CD4-positive, CD25-positive, alpha-beta regulatory T cell (primary cell): Measurements from ENCODE around the gene ZXDC. TPM values are rescaled to one million over a fixed set of nuclear protein-coding genes. Genes with fewer than 3 reads are reported as not detected.

Experiments used
- ATAC-seq, 2 donors: fragments of 150-1000 bp; cut with Tn5 transposase; one replicate each; pipeline ENCODE4 v1.10.0; 2021; ENCODE audit warnings: low read depth in 2 of 2, moderate number of reproducible peaks in 2 of 2, moderate library complexity in 1 of 2
- DNase-seq, 3 donors: peaks; one replicate each; pipeline versions ENCODE4 v3.0.0 to v3.0.0-alpha.2; 2012 to 2022; ENCODE audit warnings: mixed read lengths in 1 of 3
- H3K27ac ChIP-seq: one replicate; pipeline ENCODE4 v1.7.0; 2013; ENCODE audit warnings: mild to moderate bottlenecking, low read length; ENCODE audit not compliant: insufficient read depth, poor library complexity, severe bottlenecking
- H3K27me3 ChIP-seq: one replicate; pipeline ENCODE4 v1.7.0; 2013; ENCODE audit warnings: low read length; ENCODE audit not compliant: control insufficient read depth, insufficient read depth
- H3K36me3 ChIP-seq: one replicate; pipeline ENCODE4 v1.7.0; 2013; ENCODE audit warnings: mild to moderate bottlenecking, low read length, moderate library complexity; ENCODE audit not compliant: control insufficient read depth, insufficient read depth
- H3K4me1 ChIP-seq: 2 replicates; pipeline ENCODE4 v1.7.0; 2013; ENCODE audit warnings: mild to moderate bottlenecking, low read length; ENCODE audit not compliant: insufficient read depth, control insufficient read depth, poor library complexity, severe bottlenecking
- H3K4me3 ChIP-seq: one replicate; pipeline ENCODE4 v1.7.0; 2013; ENCODE audit warnings: low read depth, mild to moderate bottlenecking, low read length, moderate library complexity
- H3K9me3 ChIP-seq, 2 experiments: 1 replicate in 1 of 2; 2 replicates in 1 of 2; pipeline ENCODE4 v1.7.0; 2013; ENCODE audit warnings: low read length in 2 of 2, mild to moderate bottlenecking in 1 of 2, moderate library complexity in 1 of 2; ENCODE audit not compliant: control insufficient read depth in 2 of 2
- H3K27ac Mint-ChIP-seq, 3 donors: one replicate each; pipeline ENCODE4 v1.8.0; 2020 to 2022; ENCODE audit warnings: mild to moderate bottlenecking in 3 of 3, mixed read lengths in 3 of 3, moderate library complexity in 2 of 3
- H3K27me3 Mint-ChIP-seq: one replicate; pipeline ENCODE4 v1.8.0; 2022; ENCODE audit warnings: mild to moderate bottlenecking, mixed read lengths
- H3K36me3 Mint-ChIP-seq: one replicate; pipeline ENCODE4 v1.8.0; 2020; ENCODE audit warnings: mixed read lengths
- H3K4me1 Mint-ChIP-seq, 4 donors: one replicate each; pipeline ENCODE4 v1.8.0; 2020 to 2022; ENCODE audit warnings: mixed read lengths in 4 of 4, mild to moderate bottlenecking in 1 of 4
- H3K4me3 Mint-ChIP-seq, 4 donors: one replicate each; pipeline ENCODE4 v1.8.0; 2020 to 2022; ENCODE audit warnings: mild to moderate bottlenecking in 4 of 4, mixed read lengths in 4 of 4, moderate library complexity in 3 of 4
- H3K9me3 Mint-ChIP-seq, 7 donors: one replicate each; pipeline ENCODE4 v1.8.0; 2020 to 2022; ENCODE audit warnings: mixed read lengths in 7 of 7, mild to moderate bottlenecking in 3 of 7, moderate library complexity in 2 of 7
- polyA plus RNA-seq, 4 donors: library from polyadenylated mRNA; unstranded; fragments of 300-500 nt; fragmentation: Illumina TruSeq; gene quantifications; one replicate each; pipeline ENCODE4 v1.2.3, GENCODE V29; 2021
- total RNA-seq: library from RNA; stranded (reverse); gene quantifications from one replicate; pipeline ENCODE4 v1.2.3, GENCODE V29; 2022

ZXDC gene
- total and polyA plus RNA-seq, 5 donors from 2014 or later: 11.4 to 59.8 (median 12.4) TPM

- Mint-ChIP-seq H3K4me1 (peaks cover 20 to 63% (median 47%) of the 10 kb centered on the region in 4 donors), H3K27me3 (no peaks in the 10 kb centered on the region), H3K27ac (peak overlapping the region; percentile 43 to 77 (median 74)), H3K36me3 (peaks cover 40% of the 10 kb centered on the region), H3K9me3 (no peaks in the 10 kb centered on the region), H3K4me3 (peak overlapping the region; percentile 83 to 92 (median 90))
- ATAC-seq: no peak
- Histone ChIP-seq H3K4me1 (peaks cover 40% of the 10 kb centered on the region), H3K27me3 (no peaks in the 10 kb centered on the region), H3K4me3 (peak overlapping the region; percentile 69), H3K36me3 (peaks cover 35% of the 10 kb centered on the region), H3K27ac (no peak overlapping the region), H3K9me3 (no peaks in the 10 kb centered on the region)
- peak in 1 of 3 donors; percentile 16 for DNase-seq
These were observed 2.2 kb downstream of the ZXDC start for GRCh38 chr3:126473292-126474168.

GRCh38 chr3:126472277-126473006 lies 3.2 kb downstream of the ZXDC start:
- H3K9me3 Mint-ChIP-seq: no peaks in the 10 kb centered on the region
- no peaks in the 10 kb centered on the region for H3K27me3 Mint-ChIP-seq
- no peaks in the 10 kb centered on the region for H3K27me3 ChIP-seq
- no peak overlapping the region for H3K27ac ChIP-seq
- DNase-seq (peak in 1 of 3 donors; percentile 12), ATAC-seq (no peak)
- peaks cover 47% of the 10 kb centered on the region for H3K36me3 Mint-ChIP-seq
- peak overlapping the region; percentile 83 to 92 (median 90) for H3K4me3 Mint-ChIP-seq
- peak overlapping the region; percentile 32 to 77 (median 43) for H3K27ac Mint-ChIP-seq
- H3K36me3 ChIP-seq: peaks cover 46% of the 10 kb centered on the region
- H3K4me1 Mint-ChIP-seq: peaks cover 21 to 70% (median 52%) of the 10 kb centered on the region in 4 donors
- peak overlapping the region; percentile 69 for H3K4me3 ChIP-seq
- H3K4me1 ChIP-seq: peaks cover 40% of the 10 kb centered on the region
- H3K9me3 ChIP-seq: no peaks in the 10 kb centered on the region

- DNase-seq: no peak
- peak overlapping the region in 2 of 3 donors; percentile 80 to 94 for H3K27ac Mint-ChIP-seq
- H3K4me1 ChIP-seq: peaks cover 29% of the 10 kb centered on the region
These were observed 6.2 kb downstream of the ZXDC start for GRCh38 chr3:126469479-126469878.

DNA sequence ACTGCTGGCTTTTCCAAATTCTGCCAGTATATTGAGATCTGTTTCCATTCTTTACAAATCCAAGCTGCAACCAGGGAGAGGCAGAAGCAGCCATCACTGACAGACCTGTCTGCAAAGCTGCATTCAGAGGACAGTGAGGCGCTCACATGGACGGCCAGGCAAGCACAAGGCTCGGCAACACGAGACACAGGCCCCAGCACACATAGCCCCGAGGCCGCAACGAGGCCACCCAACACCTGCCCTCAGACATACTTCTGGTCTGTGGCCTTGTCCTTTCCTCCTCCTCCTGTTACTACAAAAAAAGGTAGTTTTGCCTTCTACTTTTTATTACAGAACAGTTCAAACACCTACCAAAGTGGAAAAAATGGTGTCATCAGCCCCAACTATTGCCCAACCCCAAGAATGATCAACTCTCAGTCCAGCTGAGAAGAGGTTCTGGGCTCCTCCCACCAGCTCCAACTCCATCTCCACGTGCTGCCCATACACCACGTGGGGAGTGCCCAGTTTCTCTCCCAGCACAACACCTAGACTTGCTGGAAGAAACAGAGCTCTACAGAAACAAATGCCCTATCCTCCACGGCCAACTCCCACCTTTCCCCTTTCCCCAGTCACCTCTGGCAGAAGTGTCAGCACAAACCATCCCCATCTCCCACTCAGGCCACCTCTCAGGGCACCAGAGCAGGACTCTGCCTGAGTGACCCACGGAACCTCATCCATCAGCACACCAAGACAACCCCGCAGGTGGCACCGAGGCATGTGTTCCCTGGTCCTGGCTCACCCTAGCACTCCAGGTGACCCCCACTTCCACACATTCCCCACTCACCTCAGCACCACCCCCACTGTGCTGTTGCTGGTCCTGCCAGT lies 7.4 kb downstream of the ZXDC start:
- H3K4me1 ChIP-seq: peaks cover 16% of the 10 kb centered on the region
- no peak for ATAC-seq

More at GRCh38 chr3:126469479-126469878, 6.2 kb downstream of the ZXDC start:
- no peak for ATAC-seq
- Mint-ChIP-seq H3K36me3 (peaks cover 66% of the 10 kb centered on the region), H3K4me3 (peak overlapping the region in 1 of 4 donors; percentile 43), H3K27me3 (no peaks in the 10 kb centered on the region), H3K4me1 (peaks cover 21 to 68% (median 56%) of the 10 kb centered on the region in 4 donors), H3K9me3 (no peaks in the 10 kb centered on the region)
- H3K9me3 ChIP-seq: no peaks in the 10 kb centered on the region
- H3K27ac ChIP-seq: no peak overlapping the region
- H3K36me3 ChIP-seq: peaks cover 75% of the 10 kb centered on the region
- H3K27me3 ChIP-seq: no peaks in the 10 kb centered on the region
- H3K4me3 ChIP-seq: no peak overlapping the region

DNA sequence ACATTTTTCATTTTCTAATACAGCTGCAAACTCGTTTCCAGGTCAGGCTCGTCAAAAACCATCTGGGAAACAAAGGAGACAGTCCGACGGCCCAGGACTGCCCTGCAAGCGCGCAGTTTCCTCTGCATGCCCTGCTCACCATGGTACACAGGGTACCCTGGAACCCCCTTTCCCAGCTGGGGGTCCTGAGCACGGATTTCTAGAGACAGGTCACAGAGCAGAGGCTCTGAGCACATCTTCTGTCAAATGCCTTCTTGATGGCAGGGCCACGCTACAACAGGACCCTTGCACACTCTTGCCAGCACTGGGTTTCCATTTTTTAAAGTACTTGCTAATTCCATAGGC lies 8.1 kb downstream of the ZXDC start:
- Histone ChIP-seq H3K4me1 (peaks cover 10% of the 10 kb centered on the region), H3K9me3 (no peaks in the 10 kb centered on the region), H3K27me3 (no peaks in the 10 kb centered on the region), H3K36me3 (peaks cover 90% of the 10 kb centered on the region), H3K4me3 (no peak overlapping the region), H3K27ac (no peak overlapping the region)
- ATAC-seq (no peak), DNase-seq (no peak)
- Mint-ChIP-seq H3K4me3 (no peak overlapping the region), H3K27me3 (no peaks in the 10 kb centered on the region), H3K9me3 (no peaks in the 10 kb centered on the region), H3K36me3 (peaks cover 63% of the 10 kb centered on the region), H3K27ac (no peak overlapping the region), H3K4me1 (peaks cover 11 to 52% (median 41%) of the 10 kb centered on the region in 4 donors)

More for the DNA sequence above, 7.4 kb downstream of the ZXDC start:
- H3K4me3 Mint-ChIP-seq: peak overlapping the region in 2 of 4 donors; percentile 32 to 49
- H3K36me3 Mint-ChIP-seq: peaks cover 68% of the 10 kb centered on the region
- Histone ChIP-seq H3K27ac (no peak overlapping the region), H3K36me3 (peaks cover 84% of the 10 kb centered on the region), H3K4me3 (no peak overlapping the region), H3K27me3 (no peaks in the 10 kb centered on the region), H3K9me3 (no peaks in the 10 kb centered on the region)
- peak overlapping the region in 2 of 3 donors; percentile 42 to 60 for H3K27ac Mint-ChIP-seq
- DNase-seq: no peak
- peaks cover 18 to 59% (median 48%) of the 10 kb centered on the region in 4 donors for H3K4me1 Mint-ChIP-seq
- H3K9me3 Mint-ChIP-seq: no peaks in the 10 kb centered on the region
- H3K27me3 Mint-ChIP-seq: no peaks in the 10 kb centered on the region

DNA sequence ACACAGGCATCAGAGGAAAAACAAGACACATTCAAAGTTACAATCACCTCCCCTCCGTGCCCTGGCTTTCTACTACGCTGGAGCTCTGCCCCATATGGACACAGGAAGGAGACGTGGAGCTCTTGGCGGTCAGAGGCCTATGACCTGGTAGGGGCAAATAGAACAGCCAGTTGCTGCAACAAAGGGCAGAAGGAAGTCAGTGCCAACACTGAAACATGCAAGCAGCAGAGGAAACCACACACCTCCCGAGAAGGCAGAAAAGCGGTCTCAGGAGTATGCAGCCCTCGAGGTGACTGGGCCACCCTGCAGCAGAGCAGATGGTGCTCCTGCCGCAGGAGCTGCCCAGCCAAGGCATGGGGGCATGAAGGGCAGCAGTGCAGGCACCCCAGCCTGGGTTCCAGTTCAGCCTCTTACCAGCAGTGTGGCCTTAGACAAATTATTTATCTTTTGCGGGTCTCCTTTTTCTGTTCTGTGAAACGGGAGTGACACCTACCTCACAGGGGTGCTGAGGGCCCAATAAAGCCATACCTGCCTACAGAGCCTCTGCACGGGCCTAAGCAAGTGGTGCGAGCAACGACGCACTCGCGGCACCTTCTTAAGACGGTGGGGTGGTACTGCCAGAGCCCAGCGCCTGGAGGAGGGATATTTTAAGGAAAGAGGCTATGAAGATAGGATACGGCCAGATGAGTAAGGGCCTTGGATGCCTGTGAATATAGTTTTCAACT lies 8.6 kb downstream of the ZXDC start:
- no peaks in the 10 kb centered on the region for H3K27me3 Mint-ChIP-seq
- DNase-seq (no peak), ATAC-seq (no peak)
- H3K4me3 ChIP-seq: no peak overlapping the region
- no peak overlapping the region for H3K4me3 Mint-ChIP-seq
- H3K36me3 ChIP-seq: peaks cover 92% of the 10 kb centered on the region
- H3K4me1 ChIP-seq: peaks cover 4% of the 10 kb centered on the region
- no peaks in the 10 kb centered on the region for H3K9me3 Mint-ChIP-seq
- peaks cover 6 to 47% (median 36%) of the 10 kb centered on the region in 4 donors for H3K4me1 Mint-ChIP-seq
- H3K27me3 ChIP-seq: no peaks in the 10 kb centered on the region
- H3K27ac ChIP-seq: no peak overlapping the region
- H3K36me3 Mint-ChIP-seq: peaks cover 61% of the 10 kb centered on the region
- no peak overlapping the region for H3K27ac Mint-ChIP-seq
- H3K9me3 ChIP-seq: no peaks in the 10 kb centered on the region
